MM.1S (cell line): ENCODE measurements around the gene STAG3.

Experiments used
- DNase-seq: peaks from one replicate; pipeline ENCODE4 v3.0.0-alpha.2; 2015
- H2AFZ ChIP-seq: fragments of 300-600 bp; sonication (generic); 2 replicates; pipeline ENCODE4 v1.6.0; 2016; ENCODE audit warnings: antibody characterized with exemption, low read length
- H3F3A ChIP-seq: fragments of 300-600 bp; sonication (generic); 2 replicates; pipeline ENCODE4 v1.6.1; 2016; ENCODE audit warnings: mild to moderate bottlenecking, antibody characterized with exemption, low read length, moderate library complexity, mixed read lengths; ENCODE audit not compliant: insufficient read depth
- H3K27ac ChIP-seq: fragments of 300-600 bp; sonication (generic); 2 replicates; pipeline ENCODE4 v1.5.1; 2016; ENCODE audit warnings: mild to moderate bottlenecking, low read length
- H3K27me3 ChIP-seq: fragments of 300-600 bp; sonication (generic); replicated peaks from 2 replicates; pipeline ENCODE4 v1.6.0; 2016; ENCODE audit warnings: low read length; ENCODE audit not compliant: insufficient read depth
- H3K36me3 ChIP-seq: fragments of 300-600 bp; sonication (generic); replicated peaks from 2 replicates; pipeline ENCODE4 v1.6.1; 2016; ENCODE audit warnings: mild to moderate bottlenecking, low read length, mixed read lengths; ENCODE audit not compliant: insufficient read depth
- H3K4me1 ChIP-seq: fragments of 300-600 bp; sonication (generic); 2 replicates; pipeline ENCODE4 v1.6.1; 2016; ENCODE audit warnings: low read length, mixed read lengths
- H3K4me2 ChIP-seq: fragments of 300-600 bp; sonication (generic); 2 replicates; pipeline ENCODE4 v1.6.0; 2016; ENCODE audit warnings: low read depth, low read length
- H3K4me3 ChIP-seq: fragments of 300-600 bp; sonication (generic); 2 replicates; pipeline ENCODE4 v1.5.1; 2016; ENCODE audit warnings: low read length, mixed read lengths
- H3K79me2 ChIP-seq: fragments of 300-600 bp; sonication (generic); 2 replicates; pipeline ENCODE4 v1.6.1; 2016; ENCODE audit warnings: mixed run types, low read length, mixed read lengths
- H3K9ac ChIP-seq: fragments of 300-600 bp; sonication (generic); 2 replicates; pipeline ENCODE4 v1.6.1; 2016; ENCODE audit warnings: low read length, mixed read lengths
- H3K9me2 ChIP-seq: fragments of 300-600 bp; sonication (generic); replicated peaks from 2 replicates; pipeline ENCODE4 v1.6.1; 2016; ENCODE audit warnings: mild to moderate bottlenecking, low read length, mixed read lengths; ENCODE audit not compliant: insufficient read depth
- H3K9me3 ChIP-seq: fragments of 300-600 bp; sonication (generic); replicated peaks from 2 replicates; pipeline ENCODE4 v1.6.1; 2016; ENCODE audit warnings: mild to moderate bottlenecking, low read length, mixed read lengths; ENCODE audit not compliant: insufficient read depth
- H4K20me1 ChIP-seq: fragments of 300-600 bp; sonication (generic); 2 replicates; pipeline ENCODE4 v1.6.1; 2016; ENCODE audit warnings: mild to moderate bottlenecking, low read length, moderate library complexity, mixed read lengths; ENCODE audit not compliant: insufficient read depth
- EZH2 ChIP-seq: fragments of 300-600 bp; sonication (generic); optimal IDR thresholded peaks from 2 replicates; pipeline ENCODE3; 2017; ENCODE audit warnings: low read depth, mild to moderate bottlenecking, antibody characterized with exemption, low read length, mixed read lengths
- EZH2phosphoT487 ChIP-seq: fragments of 300-600 bp; sonication (generic); IDR thresholded peaks from 2 replicates; pipeline ENCODE4 v1.6.1; 2018; ENCODE audit warnings: antibody characterized with exemption, low read length
- TF ChIP-seq, protein P1 (sequence below): fragments of 300-600 bp; sonication (generic); IDR thresholded peaks from 2 replicates; pipeline ENCODE4 v1.5.1; 2016; ENCODE audit warnings: antibody characterized with exemption, low read length, mixed read lengths

Gene STAG3

DNA sequence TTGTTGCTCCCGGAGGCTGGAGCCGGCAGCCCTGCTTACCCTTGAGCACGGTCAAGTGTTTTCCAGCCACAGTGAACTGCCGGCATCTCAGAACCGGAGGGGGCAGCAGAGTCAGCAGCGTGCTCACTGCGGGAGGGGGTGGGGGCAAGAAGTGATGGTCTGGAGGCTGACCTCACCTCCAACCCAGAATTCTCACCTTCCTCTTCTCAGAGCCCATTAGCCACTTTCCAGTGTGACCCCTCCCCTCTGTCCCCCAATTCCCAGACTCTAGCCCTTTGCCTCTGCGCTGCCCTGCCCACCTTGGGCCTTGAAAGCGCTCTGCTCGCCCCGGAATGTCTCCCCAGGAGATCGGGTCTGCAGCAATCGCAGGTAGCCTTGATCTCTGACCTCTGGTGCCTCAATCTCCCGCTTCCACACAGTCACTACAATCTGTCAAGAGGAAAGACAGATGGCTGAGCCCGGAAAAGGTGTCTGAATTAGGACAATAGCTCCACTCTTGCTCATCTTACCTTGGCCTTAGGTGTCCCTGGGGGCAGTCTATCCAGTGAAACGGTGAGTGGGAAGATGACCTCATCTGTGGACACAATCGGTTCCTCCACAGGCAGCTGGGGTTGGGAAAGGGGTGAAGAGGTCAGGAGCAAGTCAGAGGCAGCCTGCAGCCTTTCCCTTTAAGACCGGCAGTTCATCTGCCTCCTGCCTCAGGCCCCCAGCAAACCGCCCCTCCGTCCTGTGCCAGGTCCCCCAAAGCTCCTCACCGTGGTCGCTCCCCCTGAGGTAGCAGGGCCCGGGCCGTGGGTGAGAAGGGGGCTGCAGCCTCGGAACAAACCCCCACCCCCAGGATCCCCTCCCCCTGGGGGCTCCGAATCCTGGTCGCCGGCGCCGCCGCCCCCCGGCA, 20.1 kb upstream of the STAG3 start:
- no peak for DNase-seq
- peak overlapping the region; percentile 70 for H3K4me2 ChIP-seq
- H4K20me1 ChIP-seq = no peaks in the 10 kb centered on the region
- H3K27ac ChIP-seq = no peak overlapping the region
- no peaks in the 10 kb centered on the region for H3K9me3 ChIP-seq
- H3K79me2 ChIP-seq = peaks cover 27% of the 10 kb centered on the region
- 0 out of 2 replicates have a peak overlapping the region, but pooled peaks have one; percentile 89 for H2AFZ ChIP-seq
- TF ChIP-seq EZH2phosphoT487 (no peak), EZH2 (no peak)
- TF ChIP-seq, protein P1, sequence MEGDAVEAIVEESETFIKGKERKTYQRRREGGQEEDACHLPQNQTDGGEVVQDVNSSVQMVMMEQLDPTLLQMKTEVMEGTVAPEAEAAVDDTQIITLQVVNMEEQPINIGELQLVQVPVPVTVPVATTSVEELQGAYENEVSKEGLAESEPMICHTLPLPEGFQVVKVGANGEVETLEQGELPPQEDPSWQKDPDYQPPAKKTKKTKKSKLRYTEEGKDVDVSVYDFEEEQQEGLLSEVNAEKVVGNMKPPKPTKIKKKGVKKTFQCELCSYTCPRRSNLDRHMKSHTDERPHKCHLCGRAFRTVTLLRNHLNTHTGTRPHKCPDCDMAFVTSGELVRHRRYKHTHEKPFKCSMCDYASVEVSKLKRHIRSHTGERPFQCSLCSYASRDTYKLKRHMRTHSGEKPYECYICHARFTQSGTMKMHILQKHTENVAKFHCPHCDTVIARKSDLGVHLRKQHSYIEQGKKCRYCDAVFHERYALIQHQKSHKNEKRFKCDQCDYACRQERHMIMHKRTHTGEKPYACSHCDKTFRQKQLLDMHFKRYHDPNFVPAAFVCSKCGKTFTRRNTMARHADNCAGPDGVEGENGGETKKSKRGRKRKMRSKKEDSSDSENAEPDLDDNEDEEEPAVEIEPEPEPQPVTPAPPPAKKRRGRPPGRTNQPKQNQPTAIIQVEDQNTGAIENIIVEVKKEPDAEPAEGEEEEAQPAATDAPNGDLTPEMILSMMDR = no peak
- no peaks in the 10 kb centered on the region for H3K9me2 ChIP-seq
- H3K9ac ChIP-seq = peak overlapping the region; percentile 86
- H3K4me1 ChIP-seq = peaks cover 8% of the 10 kb centered on the region; the same call in 1 of the 2 replicates
- H3K27me3 ChIP-seq = peaks cover 10% of the 10 kb centered on the region
- H3K36me3 ChIP-seq = no peaks in the 10 kb centered on the region
- H3K4me3 ChIP-seq = peak overlapping the region; percentile 87
- peaks cover under 1% of the 10 kb centered on the region; the same call in 1 of the 2 replicates for H3F3A ChIP-seq

DNA sequence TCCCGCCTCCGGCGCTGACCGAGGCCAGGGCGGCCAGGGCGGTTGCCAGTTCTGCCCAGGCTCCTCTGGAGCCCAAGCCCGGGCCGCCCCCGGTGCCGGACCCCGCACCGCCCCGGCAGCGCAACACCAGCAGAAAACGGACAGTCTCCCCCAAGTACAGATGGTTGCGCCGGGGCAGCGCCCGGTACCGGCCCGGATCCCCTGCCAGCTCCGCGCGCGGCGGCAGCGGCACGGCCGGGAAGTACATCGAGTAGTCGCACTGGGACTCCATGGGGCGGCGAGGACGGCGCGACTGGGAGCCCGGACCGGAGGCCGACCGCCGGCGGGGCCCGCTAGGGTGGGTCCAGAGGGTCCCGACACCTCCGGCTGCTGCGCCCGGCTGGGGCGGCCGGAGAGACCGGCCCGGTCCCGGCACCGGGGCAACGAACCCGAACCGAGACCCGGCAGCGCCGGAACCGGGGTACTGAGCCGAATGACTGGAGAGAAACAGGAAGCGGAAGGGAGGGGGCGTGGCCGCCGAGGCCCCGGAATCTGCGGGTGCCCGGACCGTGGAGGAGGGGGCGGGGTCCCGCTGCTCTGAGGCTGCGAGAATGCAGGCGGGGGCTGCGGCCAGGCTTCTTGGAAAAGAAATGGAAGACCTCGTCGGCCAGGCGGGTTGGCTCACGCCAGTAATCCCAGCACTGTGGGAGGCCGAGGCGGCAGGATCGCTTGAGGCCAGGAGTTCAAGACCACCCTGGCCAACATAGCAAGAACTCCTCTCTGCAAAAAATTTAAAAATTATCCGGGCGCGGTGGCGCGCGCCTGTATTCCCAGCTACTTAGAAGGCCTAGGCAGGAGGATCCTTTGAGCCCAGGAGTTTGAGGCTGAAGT, 19.3 kb upstream of the STAG3 start, which contains the start of gene TRAPPC14:
TRAPPC14 (minus strand) TSS at position 495 of the 870 bp plus-strand sequence; CDS start at position 271, 224 bp downstream.
- Histone ChIP-seq H3K27me3 (peaks cover 19% of the 10 kb centered on the region), H3K9me2 (no peaks in the 10 kb centered on the region), H3K9ac (peak within 1 kb of the TSS; percentile 86), H3K4me1 (peaks cover 8% of the 10 kb centered on the region; the same call in 1 of the 2 replicates), H3K4me3 (peak within 1 kb of the TSS; percentile 87), H3K9me3 (no peaks in the 10 kb centered on the region), H3K36me3 (no peaks in the 10 kb centered on the region), H2AFZ (peak within 1 kb of the TSS; percentile 89), H3K79me2 (peaks cover 27% of the 10 kb centered on the region), H3K27ac (no peak within 1 kb of the TSS), H3K4me2 (peak within 1 kb of the TSS; percentile 70), H3F3A (no peaks in the 10 kb centered on the region; the same call in 1 of the 2 replicates), H4K20me1 (no peaks in the 10 kb centered on the region)
- peak; percentile 78 for DNase-seq
- TF ChIP-seq EZH2phosphoT487 (no peak), EZH2 (no peak)
- TF ChIP-seq, protein P1 = no peak

DNA sequence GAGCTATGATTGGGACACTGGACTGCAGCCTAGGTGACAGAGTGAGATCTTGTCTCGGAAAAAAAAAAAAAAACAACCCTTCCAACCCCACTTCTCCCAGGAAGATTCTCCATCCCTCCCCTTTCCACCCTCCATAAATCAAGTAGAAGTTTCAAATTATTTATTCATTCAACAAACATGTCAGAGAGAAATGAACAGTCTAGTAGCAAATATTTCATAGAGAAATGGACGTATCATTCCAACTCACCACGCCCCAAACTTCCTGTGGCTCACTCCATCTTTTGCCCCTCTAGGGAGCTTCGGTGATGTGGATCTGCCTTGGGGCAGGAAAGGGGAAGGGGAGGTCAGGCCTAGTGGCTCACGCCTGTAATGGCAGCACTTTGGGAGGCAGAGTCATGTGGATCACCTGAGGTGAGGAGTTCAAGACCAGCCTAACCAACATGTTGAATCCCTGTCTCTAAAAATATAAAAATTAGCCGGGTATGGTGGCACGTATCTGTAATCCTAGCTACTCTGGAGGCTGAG, 18.6 kb upstream of the STAG3 start:
- TF ChIP-seq, protein P1 = no peak
- TF ChIP-seq EZH2 (no peak), EZH2phosphoT487 (no peak)
- Histone ChIP-seq H3K4me3 (peak overlapping the region; percentile 87), H3K27me3 (peaks cover 26% of the 10 kb centered on the region), H3K9ac (peak overlapping the region; percentile 86; the same call in 1 of the 2 replicates), H2AFZ (peak overlapping the region; percentile 89), H3K4me2 (peak overlapping the region; percentile 70; the same call in 1 of the 2 replicates), H4K20me1 (no peaks in the 10 kb centered on the region), H3K9me2 (no peaks in the 10 kb centered on the region), H3K4me1 (peaks cover 8% of the 10 kb centered on the region; the same call in 1 of the 2 replicates), H3K79me2 (peaks cover 22% of the 10 kb centered on the region), H3F3A (no peaks in the 10 kb centered on the region; the same call in 1 of the 2 replicates), H3K27ac (no peak overlapping the region), H3K9me3 (no peaks in the 10 kb centered on the region), H3K36me3 (no peaks in the 10 kb centered on the region)
- no peak for DNase-seq
